Fibroblast of the aortic adventitia (primary cell): ENCODE data around the gene POU2AF1. TPM values are rescaled to one million over a fixed set of nuclear protein-coding genes. Genes with fewer than 3 reads are reported as not detected.

Experiments
- DNase-seq: peaks from one replicate; pipeline ENCODE4 v3.0.0-alpha.2; 2010; ENCODE audit warnings: low read depth
- H3K4me3 ChIP-seq: 2 replicates; pipeline ENCODE4 v1.5.1; 2011; ENCODE audit warnings: low read depth, mild to moderate bottlenecking, control low read depth, low read length, moderate library complexity
- CTCF ChIP-seq: IDR thresholded peaks from 2 replicates; pipeline ENCODE4 v1.5.1; 2011; ENCODE audit warnings: mild to moderate bottlenecking, low read length, control low read depth, inconsistent platforms; ENCODE audit not compliant: insufficient read depth
- total RNA-seq: library from RNA; depleted of rRNA; stranded (reverse); fragments of >200 nt; gene quantifications from 2 replicates; pipeline ENCODE4 v1.2.3, GENCODE V29; 2012; ENCODE audit warnings: low replicate concordance

Gene POU2AF1
- total RNA-seq, 1 donor = not detected

DNA sequence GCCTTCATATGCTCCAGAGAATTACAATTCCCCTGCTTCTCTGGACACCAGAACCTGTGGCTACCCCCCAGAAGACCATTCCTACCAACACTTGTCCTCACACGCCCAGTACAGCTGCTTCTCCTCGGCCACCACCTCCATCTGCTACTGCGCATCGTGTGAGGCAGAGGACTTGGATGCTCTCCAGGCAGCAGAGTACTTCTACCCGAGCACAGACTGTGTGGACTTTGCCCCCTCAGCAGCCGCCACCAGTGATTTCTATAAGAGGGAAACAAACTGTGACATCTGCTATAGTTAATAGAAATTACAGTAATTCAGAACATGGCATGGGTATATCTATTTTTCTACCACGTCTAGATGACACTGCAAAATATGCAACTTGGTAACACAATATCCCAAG lies 70.9 kb downstream of the POU2AF1 start:
- no peak for TF ChIP-seq CTCF
- H3K4me3 ChIP-seq = no peak overlapping the region
- no peak for DNase-seq

DNA sequence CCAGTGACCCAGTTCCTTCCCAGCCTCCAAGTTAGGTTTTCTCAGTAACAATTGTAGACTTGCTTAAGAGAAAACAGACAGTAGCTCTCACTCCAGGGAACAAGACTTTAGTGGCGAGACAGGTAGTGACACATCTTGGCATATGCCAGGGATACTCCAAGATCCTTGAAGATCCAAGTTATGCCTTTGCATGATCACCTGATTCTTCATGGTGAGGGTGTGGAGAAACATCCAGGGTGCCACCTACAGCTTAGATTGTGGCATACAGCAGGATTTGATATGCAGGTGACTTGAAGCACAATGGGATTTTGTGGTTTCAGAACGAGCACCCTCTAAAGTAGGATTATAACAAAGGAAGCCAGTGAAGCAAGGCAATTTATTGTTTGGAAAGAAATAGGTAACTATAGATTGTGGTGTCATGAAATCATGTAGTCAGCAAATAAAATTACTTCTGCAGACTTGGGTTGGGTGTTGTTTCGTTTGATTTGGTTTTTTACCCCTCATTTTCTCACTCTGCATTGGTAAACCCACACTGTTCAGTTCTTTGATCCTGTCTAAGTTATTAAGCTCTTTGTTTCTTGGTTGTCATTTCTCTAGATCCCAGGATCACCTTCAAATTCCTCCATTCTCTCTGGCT lies 71.5 kb downstream of the POU2AF1 start:
- TF ChIP-seq CTCF = no peak
- H3K4me3 ChIP-seq = no peak overlapping the region
- no peak for DNase-seq

- TF ChIP-seq CTCF = no peak
- no peak for DNase-seq
- no peak overlapping the region for H3K4me3 ChIP-seq
These were observed 72.8 kb downstream of the POU2AF1 start for GRCh38 chr11:111306321-111306720.

DNA sequence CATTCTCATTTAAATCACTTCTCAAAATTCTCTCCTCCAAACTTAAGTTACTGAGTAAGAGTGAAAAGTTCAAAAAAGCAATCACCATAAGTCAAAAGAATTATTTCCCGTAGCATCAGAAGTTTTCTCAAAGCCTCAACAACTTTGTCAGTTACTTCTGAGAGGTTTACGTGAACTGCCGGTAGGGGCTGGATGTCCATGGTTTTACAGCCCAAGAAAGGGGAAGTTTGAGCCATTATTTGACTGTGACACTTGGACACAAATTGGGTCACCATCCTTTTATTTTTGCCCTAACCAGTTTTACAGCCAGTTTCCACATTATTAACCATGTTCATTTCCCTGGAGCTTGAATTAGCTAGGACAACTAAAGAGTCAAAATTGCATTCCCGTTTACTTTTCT lies 73.2 kb downstream of the POU2AF1 start:
- no peak overlapping the region for H3K4me3 ChIP-seq
- DNase-seq = no peak
- TF ChIP-seq CTCF = no peak

- no peak for DNase-seq
- no peak for TF ChIP-seq CTCF
- H3K4me3 ChIP-seq = no peak overlapping the region
These were observed 73.8 kb downstream of the POU2AF1 start for GRCh38 chr11:111305162-111305802.

- H3K4me3 ChIP-seq = no peak overlapping the region
- no peak for TF ChIP-seq CTCF
- peak; percentile 53 for DNase-seq
These were observed 75.6 kb downstream of the POU2AF1 start for GRCh38 chr11:111303461-111303860.
